Neural cell (in vitro differentiated cells): ENCODE data around the gene SEC24D.

Experiments
- EP300 ChIP-seq: fragments of 450-650 bp; conservative IDR thresholded peaks from 2 replicates; pipeline ENCODE4 v1.6.1; 2014; ENCODE audit warnings: antibody characterized with exemption, mild to moderate bottlenecking, moderate library complexity; ENCODE audit not compliant: poor library complexity, severe bottlenecking
- EZH2 ChIP-seq: fragments of 200-600, 300-800 bp; shearing (Covaris generic), sonication (generic); IDR thresholded peaks from 2 replicates; pipeline ENCODE4 v1.6.1; 2014; ENCODE audit warnings: antibody characterized with exemption, low read length, borderline replicate concordance, mild to moderate bottlenecking; ENCODE audit not compliant: insufficient read depth, poor library complexity, severe bottlenecking
- POLR2AphosphoS5 ChIP-seq: IDR thresholded peaks from 2 replicates; pipeline ENCODE4 v1.6.1; 2012
- RAD21 ChIP-seq: fragments of 450-650 bp; conservative IDR thresholded peaks from 2 replicates; pipeline ENCODE4 v1.6.1; 2014; ENCODE audit warnings: antibody characterized with exemption, mild to moderate bottlenecking, moderate library complexity
- SMC3 ChIP-seq: fragments of 450-650 bp; conservative IDR thresholded peaks from 2 replicates; pipeline ENCODE4 v1.6.1; 2014; ENCODE audit warnings: antibody characterized with exemption, mild to moderate bottlenecking, moderate library complexity; ENCODE audit not compliant: poor library complexity
- TAF1 ChIP-seq: IDR thresholded peaks from 2 replicates; pipeline ENCODE4 v1.6.1; 2012; ENCODE audit warnings: low read depth
- TF ChIP-seq, protein P1 (sequence below): fragments of 450-650 bp; IDR thresholded peaks from 2 replicates; pipeline ENCODE4 v1.5.1; 2014; ENCODE audit warnings: antibody characterized with exemption, mild to moderate bottlenecking, moderate library complexity; ENCODE audit not compliant: poor library complexity, severe bottlenecking

DNA sequence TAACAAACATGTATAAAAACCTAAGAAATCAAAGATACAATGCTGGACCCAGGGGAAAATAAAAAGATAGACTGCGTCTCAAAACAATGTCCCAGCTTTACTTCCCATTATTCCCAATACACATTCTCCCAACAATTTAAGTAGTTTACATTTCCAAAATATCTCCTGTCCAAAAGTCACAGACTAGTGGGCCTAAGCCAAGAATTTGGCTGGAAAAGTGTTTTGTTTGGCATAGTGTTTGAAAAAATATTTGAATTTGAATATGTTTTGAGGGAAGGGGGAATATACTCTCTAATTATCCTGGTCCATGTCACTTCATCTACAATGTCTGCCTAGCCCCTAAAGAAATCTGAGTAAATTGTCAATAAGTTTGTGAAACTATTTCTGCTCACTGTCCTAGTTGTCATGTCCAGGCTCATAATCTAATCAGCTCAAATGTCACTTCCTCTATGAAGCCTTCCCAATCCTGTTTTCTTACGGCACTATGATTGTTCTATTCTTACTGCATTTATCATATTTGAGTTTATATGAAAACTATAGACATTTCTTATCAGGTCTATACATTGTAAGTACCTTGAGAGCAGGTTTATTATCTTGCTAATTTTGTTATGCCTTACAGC is 74.4 kb downstream of the SEC24D start:
- TF ChIP-seq, protein P1, sequence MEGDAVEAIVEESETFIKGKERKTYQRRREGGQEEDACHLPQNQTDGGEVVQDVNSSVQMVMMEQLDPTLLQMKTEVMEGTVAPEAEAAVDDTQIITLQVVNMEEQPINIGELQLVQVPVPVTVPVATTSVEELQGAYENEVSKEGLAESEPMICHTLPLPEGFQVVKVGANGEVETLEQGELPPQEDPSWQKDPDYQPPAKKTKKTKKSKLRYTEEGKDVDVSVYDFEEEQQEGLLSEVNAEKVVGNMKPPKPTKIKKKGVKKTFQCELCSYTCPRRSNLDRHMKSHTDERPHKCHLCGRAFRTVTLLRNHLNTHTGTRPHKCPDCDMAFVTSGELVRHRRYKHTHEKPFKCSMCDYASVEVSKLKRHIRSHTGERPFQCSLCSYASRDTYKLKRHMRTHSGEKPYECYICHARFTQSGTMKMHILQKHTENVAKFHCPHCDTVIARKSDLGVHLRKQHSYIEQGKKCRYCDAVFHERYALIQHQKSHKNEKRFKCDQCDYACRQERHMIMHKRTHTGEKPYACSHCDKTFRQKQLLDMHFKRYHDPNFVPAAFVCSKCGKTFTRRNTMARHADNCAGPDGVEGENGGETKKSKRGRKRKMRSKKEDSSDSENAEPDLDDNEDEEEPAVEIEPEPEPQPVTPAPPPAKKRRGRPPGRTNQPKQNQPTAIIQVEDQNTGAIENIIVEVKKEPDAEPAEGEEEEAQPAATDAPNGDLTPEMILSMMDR = no peak
- TF ChIP-seq RAD21 = no peak
- TF ChIP-seq EZH2 = no peak
- TF ChIP-seq EP300 = no peak
- no peak for TF ChIP-seq POLR2AphosphoS5
- no peak for TF ChIP-seq TAF1
- TF ChIP-seq SMC3 = no peak
